OCI-LY7 (cell line): ENCODE measurements around the gene FBN2.

Experiments
- CTCF ChIP-seq: fragments of 200-600 bp; sonication (generic); conservative IDR thresholded peaks from 2 replicates; pipeline ENCODE4 v1.5.1; 2014; ENCODE audit warnings: mild to moderate bottlenecking, antibody characterized with exemption, low read length, moderate library complexity, mixed read lengths
- EZH2phosphoT487 ChIP-seq: fragments of 200-600 bp; sonication (generic); IDR thresholded peaks from 2 replicates; pipeline ENCODE4 v1.6.1; 2018; ENCODE audit warnings: low read depth, borderline replicate concordance, mild to moderate bottlenecking, mixed run types, antibody characterized with exemption, low read length, moderate library complexity, mixed read lengths

- TF ChIP-seq CTCF (no peak), EZH2phosphoT487 (no peak)
Observed at GRCh38 chr5:128478386-128479368, 59.4 kb downstream of the FBN2 start.
